Endothelial cell of umbilical vein (primary cell): Measurements from ENCODE around the gene SPCS1. TPM values are rescaled to one million over a fixed set of nuclear protein-coding genes. Genes with fewer than 3 reads are reported as not detected.

Experiments
- BruUV-seq: library from RNA; stranded (reverse); fragments of 400-500 nt; replicated peaks from 2 replicates; lab custom pipeline; 2021; lab: Mats Ljungman, UMichigan
- CTCF ChIA-PET: fragments of 300-600, 350-600 bp; sonication (Branson Sonifier 250); formaldehyde crosslinking; loops from one replicate; lab custom pipeline; 2021; ENCODE audit warnings: antibody characterized with exemption, inconsistent platforms; lab: Charles Lee
- POLR2A ChIA-PET: fragments of 300-600, 350-600 bp; sonication (Branson Sonifier 250); formaldehyde crosslinking; loops from one replicate; lab custom pipeline; 2021; ENCODE audit warnings: antibody characterized with exemption, inconsistent platforms; lab: Charles Lee
- DNase-seq: peaks from one replicate; pipeline ENCODE4 v3.0.0-alpha.2; 2011; ENCODE audit warnings: low read depth, low spot score
- FAIRE-seq: peaks from 2 replicates; lab custom pipeline; 2011; peaks lifted over from hg19 to GRCh38; lab: Jason Lieb, UNC
- H2AFZ ChIP-seq: 2 replicates; pipeline ENCODE4 v1.6.0; 2012; ENCODE audit warnings: low read depth, low read length, control low read depth, inconsistent platforms
- H3K27ac ChIP-seq: 2 replicates; pipeline ENCODE4 v1.5.1; 2011; ENCODE audit warnings: low read depth, mild to moderate bottlenecking, control low read depth, low read length, moderate library complexity; ENCODE audit not compliant: insufficient read depth
- H3K27me3 ChIP-seq, 2 experiments: 2 replicates each; pipeline versions ENCODE4 v1.6.0 to v1.6.1; 2011; ENCODE audit warnings: low read length in 2 of 2, mixed read lengths in 1 of 2; ENCODE audit not compliant: control insufficient read depth in 2 of 2, insufficient read depth in 2 of 2
- H3K36me3 ChIP-seq, 2 experiments: 2 replicates in 1 of 2; 3 replicates in 1 of 2; pipeline ENCODE4 v1.5.1; 2011; ENCODE audit warnings: low read length in 2 of 2, mild to moderate bottlenecking in 1 of 2, moderate library complexity in 1 of 2; ENCODE audit not compliant: control insufficient read depth in 2 of 2, insufficient read depth in 2 of 2; ENCODE audit errors: extremely low read depth in 1 of 2
- H3K4me1 ChIP-seq: 3 replicates; pipeline ENCODE4 v1.5.1; 2011; ENCODE audit warnings: mild to moderate bottlenecking, low read length; ENCODE audit not compliant: control insufficient read depth, insufficient read depth; ENCODE audit errors: extremely low read depth
- H3K4me2 ChIP-seq: 2 replicates; pipeline ENCODE4 v1.6.1; 2011; ENCODE audit warnings: low read length, control low read depth, mixed read lengths; ENCODE audit not compliant: insufficient read depth
- H3K4me3 ChIP-seq, 3 experiments: fragments of 200-600 bp in 1 of 3; sonication (generic), shearing (Covaris generic) in 1 of 3; replicated peaks in 1 of 3; 2 replicates each; pipeline ENCODE4 v1.5.1; 2011 to 2016; ENCODE audit warnings: control low read depth in 3 of 3, low read length in 3 of 3, mild to moderate bottlenecking in 2 of 3, inconsistent platforms in 1 of 3, low read depth in 1 of 3, moderate library complexity in 1 of 3; ENCODE audit not compliant: insufficient read depth in 1 of 3
- H3K79me2 ChIP-seq: 2 replicates; pipeline ENCODE4 v1.6.0; 2012; ENCODE audit warnings: low read length, inconsistent platforms; ENCODE audit not compliant: control insufficient read depth, insufficient read depth
- H3K9ac ChIP-seq: replicated peaks from 2 replicates; pipeline ENCODE3; 2011; ENCODE audit warnings: low read length, control low read depth; ENCODE audit not compliant: insufficient read depth; ENCODE audit errors: extremely low read depth
- H3K9me1 ChIP-seq: replicated peaks from 3 replicates; pipeline ENCODE4 v1.6.0; 2011; ENCODE audit warnings: mild to moderate bottlenecking, low read length; ENCODE audit not compliant: control insufficient read depth, insufficient read depth; ENCODE audit errors: extremely low read depth
- H3K9me3 ChIP-seq: replicated peaks from 2 replicates; pipeline ENCODE4 v1.5.1; 2012; ENCODE audit warnings: low read length, inconsistent platforms; ENCODE audit not compliant: control insufficient read depth, insufficient read depth
- H4K20me1 ChIP-seq: replicated peaks from 2 replicates; pipeline ENCODE3; 2011; ENCODE audit warnings: mild to moderate bottlenecking, low read length; ENCODE audit not compliant: control insufficient read depth, insufficient read depth; ENCODE audit errors: extremely low read depth
- EZH2 ChIP-seq: IDR thresholded peaks from 2 replicates; pipeline ENCODE4 v1.6.1; 2012; ENCODE audit warnings: borderline replicate concordance, low read depth, mild to moderate bottlenecking, moderate library complexity, low read length, inconsistent platforms; ENCODE audit not compliant: severe bottlenecking
- FOS ChIP-seq: IDR thresholded peaks from 2 replicates; pipeline ENCODE4 v1.6.1; 2011; ENCODE audit warnings: mild to moderate bottlenecking, low read length, moderate library complexity, borderline replicate concordance; ENCODE audit not compliant: insufficient read depth
- GATA2 ChIP-seq: IDR thresholded peaks from 2 replicates; pipeline ENCODE4 v1.7.0; 2011; ENCODE audit warnings: low read depth, mild to moderate bottlenecking, moderate library complexity, mixed read lengths, low read length; ENCODE audit not compliant: insufficient read length, insufficient read depth
- JUN ChIP-seq: IDR thresholded peaks from 2 replicates; pipeline ENCODE4 v1.6.1; 2011; ENCODE audit warnings: borderline replicate concordance, low read depth; ENCODE audit not compliant: insufficient read length, insufficient read depth
- MYC ChIP-seq: IDR thresholded peaks from one replicate; pipeline ENCODE4 v1.6.1; 2011; ENCODE audit warnings: mild to moderate bottlenecking, low read depth, low read length
- POLR2A ChIP-seq: IDR thresholded peaks from 2 replicates; pipeline ENCODE4 v1.6.1; 2012; ENCODE audit warnings: low read depth, mild to moderate bottlenecking, control low read depth, low read length
- POLR2AphosphoS5 ChIP-seq: IDR thresholded peaks from 2 replicates; pipeline ENCODE4 v1.6.1; 2012; ENCODE audit warnings: low read depth, mild to moderate bottlenecking, control low read depth, low read length, moderate library complexity; ENCODE audit not compliant: insufficient read depth
- dilution Hi-C: fragments of 300-500 bp; cut with MboI; formaldehyde crosslinking; loops from one replicate; pipeline ENCODE4 v1.15.0; 2019; ENCODE audit warnings: low sequenced_read_pairs; ENCODE audit not compliant: extremely low pct_ligation_motif_present
- intact Hi-C: fragments of 100-400 bp; cut with micrococcal nuclease; formaldehyde crosslinking; loops from one replicate; pipeline ENCODE4 v1.10.0; 2022
- polyA plus RNA-seq, 4 experiments: library from polyadenylated mRNA; depleted of rRNA in 3 of 4; stranded (reverse) in 3 of 4; unstranded in 1 of 4; fragments of >200 nt; gene quantifications; 2 replicates each; pipeline versions ENCODE4 v1.2.1 to v1.2.3, GENCODE V29; 2011 to 2012; ENCODE audit warnings: missing spikeins in 1 of 4
- total RNA-seq: library from RNA; stranded (reverse); gene quantifications from 2 replicates; pipeline ENCODE4 v1.2.3, GENCODE V29; 2021
- TF ChIP-seq, protein P1 (sequence below), 2 donors: IDR thresholded peaks; 1 replicate in 1 of 2; 2 replicates in 1 of 2; pipeline ENCODE4 v1.5.1; 2011; ENCODE audit warnings: low read length in 2 of 2, mild to moderate bottlenecking in 2 of 2, moderate library complexity in 2 of 2, control low read depth in 1 of 2, inconsistent platforms in 1 of 2, low read depth in 1 of 2; ENCODE audit not compliant: insufficient read depth in 1 of 2; ENCODE audit errors: extremely low read depth in 1 of 2
- TF ChIP-seq, protein P2 (sequence below): IDR thresholded peaks from 2 replicates; pipeline ENCODE4 v1.6.1; 2011; ENCODE audit not compliant: insufficient read depth, insufficient read length

The SPCS1 gene
- total and polyA plus RNA-seq, 2 donors (not counting 3 experiments of a cell fraction or from before 2014, with no cell fraction given), result 100 to 240 TPM

GRCh38 chr3:52754373-52754772 lies 48.5 kb downstream of the SPCS1 start:
- H3K4me1 ChIP-seq, result no peaks in the 10 kb centered on the region
- no peak for FAIRE-seq
- POLR2A ChIA-PET, result no interaction called here
- no peak overlapping the region for H3K4me3 ChIP-seq
- no peak overlapping the region for H3K4me2 ChIP-seq
- H3K27ac ChIP-seq, result no peak overlapping the region
- no peaks in the 10 kb centered on the region for H3K27me3 ChIP-seq
- CTCF ChIA-PET, result no interaction called here
- H4K20me1 ChIP-seq, result no peaks in the 10 kb centered on the region
- TF ChIP-seq JUN (no peak), GATA2 (no peak), FOS (no peak), POLR2AphosphoS5 (no peak), MYC (no peak), EZH2 (no peak), POLR2A (no peak)
- TF ChIP-seq, protein P1, sequence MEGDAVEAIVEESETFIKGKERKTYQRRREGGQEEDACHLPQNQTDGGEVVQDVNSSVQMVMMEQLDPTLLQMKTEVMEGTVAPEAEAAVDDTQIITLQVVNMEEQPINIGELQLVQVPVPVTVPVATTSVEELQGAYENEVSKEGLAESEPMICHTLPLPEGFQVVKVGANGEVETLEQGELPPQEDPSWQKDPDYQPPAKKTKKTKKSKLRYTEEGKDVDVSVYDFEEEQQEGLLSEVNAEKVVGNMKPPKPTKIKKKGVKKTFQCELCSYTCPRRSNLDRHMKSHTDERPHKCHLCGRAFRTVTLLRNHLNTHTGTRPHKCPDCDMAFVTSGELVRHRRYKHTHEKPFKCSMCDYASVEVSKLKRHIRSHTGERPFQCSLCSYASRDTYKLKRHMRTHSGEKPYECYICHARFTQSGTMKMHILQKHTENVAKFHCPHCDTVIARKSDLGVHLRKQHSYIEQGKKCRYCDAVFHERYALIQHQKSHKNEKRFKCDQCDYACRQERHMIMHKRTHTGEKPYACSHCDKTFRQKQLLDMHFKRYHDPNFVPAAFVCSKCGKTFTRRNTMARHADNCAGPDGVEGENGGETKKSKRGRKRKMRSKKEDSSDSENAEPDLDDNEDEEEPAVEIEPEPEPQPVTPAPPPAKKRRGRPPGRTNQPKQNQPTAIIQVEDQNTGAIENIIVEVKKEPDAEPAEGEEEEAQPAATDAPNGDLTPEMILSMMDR (IDR thresholded peaks at IDR 0.05; ENCODE audit: extremely low read depth in 1 of 2, insufficient read depth in 1 of 2, low read depth in 1 of 2, low read length in 2 of 2), result no peak
- TF ChIP-seq, protein P2, sequence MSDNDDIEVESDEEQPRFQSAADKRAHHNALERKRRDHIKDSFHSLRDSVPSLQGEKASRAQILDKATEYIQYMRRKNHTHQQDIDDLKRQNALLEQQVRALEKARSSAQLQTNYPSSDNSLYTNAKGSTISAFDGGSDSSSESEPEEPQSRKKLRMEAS, result no peak
- no peaks in the 10 kb centered on the region for H3K9me3 ChIP-seq
- no peak overlapping the region for H3K9ac ChIP-seq
- no peak overlapping the region for H2AFZ ChIP-seq
- no peak for DNase-seq
- dilution Hi-C loops, result no loop called here
- H3K79me2 ChIP-seq, result no peaks in the 10 kb centered on the region
- intact Hi-C loops, result no loop called here
- no TSS peak for BruUV-seq
- H3K9me1 ChIP-seq, result no peaks in the 10 kb centered on the region
- peaks cover 9 to 16% of the 10 kb centered on the region in 2 experiments for H3K36me3 ChIP-seq
